AG09309 (cell line): ENCODE data around the gene SRMS.
A peak's percentile ranks its signal among the peaks of the same experiment; 100 is the strongest.

Experiments used
- DNase-seq: peaks from one replicate; pipeline ENCODE4 v3.0.0-alpha.2; 2010; ENCODE audit warnings: low read depth
- H3K4me3 ChIP-seq: 2 replicates; pipeline ENCODE4 v1.5.1; 2011; ENCODE audit warnings: mild to moderate bottlenecking, low read depth, low read length, moderate library complexity; ENCODE audit not compliant: control insufficient read depth
- CTCF ChIP-seq: IDR thresholded peaks from 2 replicates; pipeline ENCODE4 v1.5.1; 2011; ENCODE audit warnings: mild to moderate bottlenecking, low read depth, low read length, inconsistent platforms; ENCODE audit not compliant: insufficient read depth, control insufficient read depth; ENCODE audit errors: missing control alignments

Gene SRMS

DNA sequence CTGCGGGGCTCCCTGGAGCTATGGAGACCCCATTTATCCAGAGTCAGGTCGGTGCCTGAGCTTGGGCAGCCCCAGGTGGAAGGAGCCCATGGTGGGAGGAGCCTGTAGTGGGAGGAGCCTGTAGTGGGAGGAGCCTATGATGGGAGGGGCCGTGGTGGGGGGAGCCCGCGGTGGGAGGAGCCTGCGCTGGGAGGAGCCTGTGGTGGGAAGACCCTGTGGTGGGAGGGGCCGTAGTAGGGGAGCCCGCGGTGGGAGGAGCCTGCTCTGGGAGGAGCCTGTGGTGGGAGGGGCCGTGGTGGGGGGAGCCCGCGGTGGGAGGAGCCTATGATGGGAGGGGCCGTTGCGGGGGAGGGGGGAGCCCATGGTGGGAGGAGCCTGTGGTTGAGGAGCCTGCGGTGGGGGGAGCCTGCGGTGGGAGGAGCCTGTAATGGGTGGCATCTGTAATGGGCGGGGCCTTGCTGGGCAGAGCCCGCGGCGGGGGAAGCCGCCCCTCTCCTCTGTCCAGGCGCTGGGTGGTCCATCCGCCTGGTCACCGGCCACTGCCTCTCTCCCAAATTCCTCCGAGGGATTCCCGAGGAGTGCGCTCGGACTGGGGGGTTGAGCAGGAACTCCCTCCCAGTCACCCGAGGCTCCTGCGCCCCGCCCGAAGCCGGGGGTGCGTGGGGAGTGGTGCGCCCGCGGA is 5.8 kb upstream of the SRMS start:
- peak overlapping the region; percentile 53 for H3K4me3 ChIP-seq
- no peak for DNase-seq
- no peak for TF ChIP-seq CTCF

GRCh38 chr20:63552481-63553249 is 5.1 kb upstream of the SRMS start:
- no peak for TF ChIP-seq CTCF
- no peak overlapping the region for H3K4me3 ChIP-seq
- no peak for DNase-seq

DNA sequence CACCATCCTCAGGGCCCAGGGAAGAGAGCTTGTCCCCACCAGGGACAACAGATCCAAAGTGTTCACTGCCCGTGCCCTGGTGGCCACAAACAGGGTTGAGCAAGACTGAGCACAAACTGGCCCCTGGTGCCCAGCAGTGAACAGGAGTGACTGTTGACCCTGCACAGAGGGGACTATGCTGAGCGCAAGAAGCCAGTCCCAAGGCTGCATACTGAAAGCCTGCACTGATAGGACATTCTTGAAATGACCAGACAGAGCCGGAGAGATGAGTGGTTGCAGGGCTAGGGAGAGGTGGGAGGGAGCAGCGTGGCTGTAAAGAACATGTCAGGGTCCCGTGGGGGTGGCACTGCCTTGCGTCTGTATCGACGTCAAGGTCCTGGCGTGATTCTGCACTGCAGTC is 3.5 kb upstream of the SRMS start:
- DNase-seq, result no peak
- no peak overlapping the region for H3K4me3 ChIP-seq
- TF ChIP-seq CTCF, result no peak

GRCh38 chr20:63549679-63550282 is 2.2 kb upstream of the SRMS start:
- no peak for TF ChIP-seq CTCF
- no peak overlapping the region for H3K4me3 ChIP-seq
- DNase-seq, result no peak

DNA sequence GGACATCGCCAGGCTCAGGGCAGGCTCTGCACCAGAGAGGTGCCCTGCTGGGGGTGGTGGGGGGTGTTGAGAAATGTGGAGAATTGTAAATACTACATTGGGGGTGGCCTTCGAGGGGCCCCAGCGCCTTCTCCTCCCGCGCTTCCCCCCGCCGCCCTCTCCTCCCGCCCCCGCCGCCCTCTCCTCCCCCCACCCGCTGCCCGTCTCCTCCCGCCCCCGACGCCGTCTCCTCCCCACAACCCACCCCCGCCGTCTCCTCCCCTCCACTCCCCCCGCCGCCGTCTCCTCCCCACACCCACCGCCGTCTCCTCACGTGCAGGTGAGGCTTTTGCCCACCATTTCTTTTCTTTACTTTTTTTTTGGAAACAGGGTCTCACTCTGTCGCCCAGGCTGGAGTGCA is 1.5 kb upstream of the SRMS start:
- no peak for TF ChIP-seq CTCF
- DNase-seq, result no peak

DNA sequence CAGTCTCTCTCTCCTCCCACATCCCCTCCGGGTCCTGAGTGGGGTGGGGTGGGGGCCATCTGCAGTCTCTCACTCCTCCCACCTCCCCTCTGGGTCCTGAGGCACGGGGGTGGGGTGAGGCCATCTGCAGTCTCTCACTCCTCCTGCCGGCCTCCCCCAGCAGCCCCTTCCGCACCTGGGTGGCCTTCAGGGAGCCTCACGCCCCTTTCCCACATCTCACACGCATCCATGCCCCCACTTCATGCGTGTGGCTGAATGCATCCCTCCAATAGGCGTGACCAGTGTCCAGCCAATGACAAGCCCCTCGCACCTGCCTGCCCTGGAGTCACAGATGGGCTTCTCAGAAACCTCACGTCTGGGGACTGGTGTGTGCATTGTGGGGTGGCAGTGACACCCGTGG is 993 bp upstream of the SRMS start:
- TF ChIP-seq CTCF, result no peak
- DNase-seq, result no peak
- H3K4me3 ChIP-seq, result no peak overlapping the region

More for the DNA sequence above, 1.5 kb upstream of the SRMS start:
- no peak overlapping the region for H3K4me3 ChIP-seq
